ENCODE data around the gene NEK3. TPM values are rescaled to one million over a fixed set of nuclear protein-coding genes. Genes with fewer than 3 reads are reported as not detected.
"Not testable (repeated sequence)": the region's sequence is repeated elsewhere in the genome, so short reads cannot be mapped to it uniquely, and the experiment has no call there.

Gene NEK3, protein sequence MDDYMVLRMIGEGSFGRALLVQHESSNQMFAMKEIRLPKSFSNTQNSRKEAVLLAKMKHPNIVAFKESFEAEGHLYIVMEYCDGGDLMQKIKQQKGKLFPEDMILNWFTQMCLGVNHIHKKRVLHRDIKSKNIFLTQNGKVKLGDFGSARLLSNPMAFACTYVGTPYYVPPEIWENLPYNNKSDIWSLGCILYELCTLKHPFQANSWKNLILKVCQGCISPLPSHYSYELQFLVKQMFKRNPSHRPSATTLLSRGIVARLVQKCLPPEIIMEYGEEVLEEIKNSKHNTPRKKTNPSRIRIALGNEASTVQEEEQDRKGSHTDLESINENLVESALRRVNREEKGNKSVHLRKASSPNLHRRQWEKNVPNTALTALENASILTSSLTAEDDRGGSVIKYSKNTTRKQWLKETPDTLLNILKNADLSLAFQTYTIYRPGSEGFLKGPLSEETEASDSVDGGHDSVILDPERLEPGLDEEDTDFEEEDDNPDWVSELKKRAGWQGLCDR
- total RNA-seq (2014; rRNA removed; shearing (Covaris generic); ENCODE audit: low replicate concordance), result 26.5 and 33.1 TPM in 2 replicates

DNA sequence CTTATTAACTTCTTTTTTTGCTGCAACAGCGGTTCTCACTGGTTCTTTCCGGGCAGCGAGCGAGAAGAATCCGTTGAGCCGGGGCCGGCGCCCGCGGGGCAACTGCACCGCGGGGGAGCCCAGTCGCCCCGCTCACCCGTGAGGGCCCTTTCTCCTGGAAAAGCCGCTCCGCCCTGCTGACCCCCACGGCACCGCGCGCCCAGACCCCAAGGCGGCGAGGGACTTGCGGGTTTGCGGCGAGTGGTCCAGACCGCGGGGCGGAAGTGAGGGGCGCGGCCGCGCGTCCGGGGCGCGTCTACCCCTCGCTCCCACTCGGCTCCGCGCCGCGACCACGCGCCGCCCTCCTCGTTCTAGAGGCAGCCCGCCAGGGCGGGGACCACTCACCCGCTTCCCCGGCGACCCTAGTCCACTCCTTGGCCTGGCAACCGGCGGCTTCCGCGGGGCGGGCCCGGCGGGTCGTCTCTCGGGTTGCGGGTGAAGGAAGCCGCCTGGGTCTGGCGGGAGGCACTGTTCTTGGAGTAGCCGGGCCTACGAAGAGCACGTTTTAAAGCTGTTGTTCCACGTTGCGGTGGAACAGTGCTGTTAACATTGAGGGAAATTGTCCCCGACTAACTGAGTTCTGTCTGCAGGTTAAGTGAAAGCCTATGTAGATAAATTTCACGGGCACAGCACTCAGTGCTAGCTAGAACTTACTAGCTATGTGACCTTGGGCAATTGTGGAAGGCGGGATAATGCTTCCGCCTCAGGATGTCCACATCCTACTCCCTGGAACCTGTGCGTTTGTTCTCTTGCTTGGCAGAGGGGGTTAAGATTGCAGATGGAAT is at the start of gene NEK3:
NEK3 (minus strand) TSS at position 439 of the 824 bp plus-strand sequence. CDS start 3,406 bp downstream, outside the sequence.
- Histone ChIP-seq H3K4me2 (ENCODE audit: low read depth, low read length, poor library complexity, severe bottlenecking) (peak within 1 kb of the TSS; percentile 66), H3K27ac (ENCODE audit: low read length) (peak within 1 kb of the TSS; percentile 26; the same call in 1 of the 2 replicates), H4K20me1 (ENCODE audit: insufficient read depth, low read depth, low read length) (no peaks in the 10 kb centered on the region), H3K4me3 (ENCODE audit: low read length) (peak within 1 kb of the TSS; percentile 78), H3K79me2 (ENCODE audit: low read length) (peaks cover 16% of the 10 kb centered on the region; the same call in 1 of the 2 replicates), H3K27me3 (ENCODE audit: low read length) (no peaks in the 10 kb centered on the region), H3K9me3 (ENCODE audit: low read length) (no peaks in the 10 kb centered on the region), H3K9me2 (replicated peaks; ENCODE audit: insufficient read depth, low read length) (no peaks in the 10 kb centered on the region), H3K36me3 (ENCODE audit: insufficient read depth, low read length) (no peaks in the 10 kb centered on the region), H2AFZ (ENCODE audit: low read length) (peak within 1 kb of the TSS; percentile 87), H3K4me1 (ENCODE audit: low read length) (peaks cover 20% of the 10 kb centered on the region), H3K9ac (ENCODE audit: low read length) (peak within 1 kb of the TSS; percentile 80)
- DNase-seq, result peak; percentile 85

DNA sequence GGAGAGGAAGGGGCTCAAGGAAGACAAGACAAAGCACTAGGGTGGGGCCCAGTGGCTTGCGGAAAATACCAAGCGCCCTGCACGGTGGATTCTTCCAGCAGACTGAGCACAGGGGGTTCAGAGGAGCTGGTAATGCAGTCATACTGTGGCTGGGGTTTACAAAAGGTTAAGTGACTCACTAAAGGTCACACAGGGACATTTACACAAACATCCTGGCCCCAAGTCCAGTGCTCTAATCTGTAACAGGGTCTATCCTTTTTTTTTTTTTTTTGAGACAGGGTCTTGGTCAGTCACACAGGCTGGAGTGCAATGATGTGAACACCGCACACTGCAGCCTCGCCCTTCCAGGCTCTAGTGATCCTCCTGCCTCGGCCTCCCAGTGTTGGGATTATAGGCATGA is 49.0 kb upstream of the NEK3 start:
- not testable (repeated sequence) for H3K27me3 ChIP-seq (ENCODE audit: low read length)

DNA sequence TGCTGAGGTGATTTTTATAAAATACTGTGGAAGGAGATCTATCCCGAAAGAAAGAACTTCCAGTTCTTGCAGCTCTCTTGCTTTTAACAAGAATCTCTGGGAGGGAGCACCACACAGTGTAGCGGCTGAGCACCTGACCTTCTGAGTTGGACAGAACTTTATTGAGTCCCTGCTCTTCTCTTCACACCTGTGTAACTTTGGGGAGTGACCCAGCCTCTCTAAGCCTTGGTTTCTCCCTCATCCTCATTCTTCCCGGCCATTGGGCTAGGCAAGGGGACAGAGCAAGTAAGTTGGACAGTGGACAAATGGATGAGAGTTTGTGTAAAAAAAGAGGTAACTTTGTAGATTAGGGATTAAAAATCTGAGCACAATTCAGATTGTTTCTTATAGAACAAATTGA is 48.5 kb upstream of the NEK3 start:
- H3K27me3 ChIP-seq (ENCODE audit: low read length); H4K20me1 ChIP-seq (ENCODE audit: insufficient read depth, low read depth, low read length); H3K79me2 ChIP-seq (ENCODE audit: low read length); H3K9me3 ChIP-seq (ENCODE audit: low read length); H3K9ac ChIP-seq (ENCODE audit: low read length); H3K27ac ChIP-seq (ENCODE audit: low read length); H3K9me2 ChIP-seq (replicated peaks; ENCODE audit: insufficient read depth, low read length); H3K4me2 ChIP-seq (ENCODE audit: low read depth, low read length, poor library complexity, severe bottlenecking); H3K4me3 ChIP-seq (ENCODE audit: low read length); H2AFZ ChIP-seq (ENCODE audit: low read length); H3K4me1 ChIP-seq (ENCODE audit: low read length); DNase-seq; H3K36me3 ChIP-seq (ENCODE audit: insufficient read depth, low read length): not testable (repeated sequence)

More for the DNA sequence above, 49.0 kb upstream of the NEK3 start:
- H3K9me3 ChIP-seq (ENCODE audit: low read length); H4K20me1 ChIP-seq (ENCODE audit: insufficient read depth, low read depth, low read length); H2AFZ ChIP-seq (ENCODE audit: low read length); H3K36me3 ChIP-seq (ENCODE audit: insufficient read depth, low read length); H3K9me2 ChIP-seq (replicated peaks; ENCODE audit: insufficient read depth, low read length); H3K27ac ChIP-seq (ENCODE audit: low read length); H3K9ac ChIP-seq (ENCODE audit: low read length); H3K4me1 ChIP-seq (ENCODE audit: low read length); H3K4me3 ChIP-seq (ENCODE audit: low read length); H3K79me2 ChIP-seq (ENCODE audit: low read length); DNase-seq; H3K4me2 ChIP-seq (ENCODE audit: low read depth, low read length, poor library complexity, severe bottlenecking): not testable (repeated sequence)

DNA sequence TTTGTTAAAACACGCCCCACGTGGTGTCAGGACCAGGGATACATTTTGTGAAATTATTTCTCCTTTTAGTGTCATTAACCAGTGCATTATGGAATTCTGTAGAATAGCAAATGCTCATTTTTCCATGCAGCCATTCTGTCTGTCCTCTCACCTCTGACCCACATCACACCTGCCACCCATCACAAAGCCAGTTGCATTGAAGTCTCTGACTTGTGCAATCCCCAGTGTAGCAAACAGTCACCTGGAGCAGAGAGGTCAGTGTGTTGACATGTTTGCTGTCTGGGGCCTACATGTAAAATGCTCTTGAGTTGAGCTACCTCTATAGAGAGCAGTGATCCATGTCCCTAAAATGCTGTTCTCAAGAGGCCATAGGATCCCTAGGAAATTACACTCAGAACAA is 47.9 kb upstream of the NEK3 start:
- H3K9me3 ChIP-seq (ENCODE audit: low read length); H3K4me2 ChIP-seq (ENCODE audit: low read depth, low read length, poor library complexity, severe bottlenecking); H3K9ac ChIP-seq (ENCODE audit: low read length); H3K79me2 ChIP-seq (ENCODE audit: low read length); H3K4me3 ChIP-seq (ENCODE audit: low read length); H2AFZ ChIP-seq (ENCODE audit: low read length); H3K36me3 ChIP-seq (ENCODE audit: insufficient read depth, low read length); H3K4me1 ChIP-seq (ENCODE audit: low read length); H3K27me3 ChIP-seq (ENCODE audit: low read length); H4K20me1 ChIP-seq (ENCODE audit: insufficient read depth, low read depth, low read length); H3K9me2 ChIP-seq (replicated peaks; ENCODE audit: insufficient read depth, low read length); H3K27ac ChIP-seq (ENCODE audit: low read length); DNase-seq: not testable (repeated sequence)

DNA sequence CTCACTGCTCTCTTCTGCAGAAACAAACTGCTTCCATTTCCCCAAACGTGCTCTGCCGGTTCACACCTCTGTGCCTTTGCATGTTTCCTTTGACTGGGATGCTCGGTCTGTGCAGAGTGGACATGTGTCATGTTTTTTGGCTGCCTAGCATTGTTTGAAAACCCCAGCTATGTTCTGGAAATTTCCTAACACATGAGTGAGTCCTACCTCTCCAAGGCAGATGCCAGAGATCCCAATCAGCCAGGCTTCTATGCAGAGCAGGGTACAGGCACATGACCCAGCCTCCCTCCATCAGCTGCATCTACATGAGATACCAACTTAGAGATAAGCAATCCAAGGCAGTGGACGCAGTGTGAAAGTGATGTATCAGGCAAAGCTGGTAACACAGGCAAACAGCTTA is 45.1 kb upstream of the NEK3 start:
- not testable (repeated sequence) for H3K79me2 ChIP-seq (ENCODE audit: low read length); H3K27ac ChIP-seq (ENCODE audit: low read length); H3K36me3 ChIP-seq (ENCODE audit: insufficient read depth, low read length); DNase-seq; H3K4me2 ChIP-seq (ENCODE audit: low read depth, low read length, poor library complexity, severe bottlenecking); H3K9me2 ChIP-seq (replicated peaks; ENCODE audit: insufficient read depth, low read length); H3K27me3 ChIP-seq (ENCODE audit: low read length); H4K20me1 ChIP-seq (ENCODE audit: insufficient read depth, low read depth, low read length); H3K9me3 ChIP-seq (ENCODE audit: low read length); H3K9ac ChIP-seq (ENCODE audit: low read length); H3K4me1 ChIP-seq (ENCODE audit: low read length); H3K4me3 ChIP-seq (ENCODE audit: low read length); H2AFZ ChIP-seq (ENCODE audit: low read length)

DNA sequence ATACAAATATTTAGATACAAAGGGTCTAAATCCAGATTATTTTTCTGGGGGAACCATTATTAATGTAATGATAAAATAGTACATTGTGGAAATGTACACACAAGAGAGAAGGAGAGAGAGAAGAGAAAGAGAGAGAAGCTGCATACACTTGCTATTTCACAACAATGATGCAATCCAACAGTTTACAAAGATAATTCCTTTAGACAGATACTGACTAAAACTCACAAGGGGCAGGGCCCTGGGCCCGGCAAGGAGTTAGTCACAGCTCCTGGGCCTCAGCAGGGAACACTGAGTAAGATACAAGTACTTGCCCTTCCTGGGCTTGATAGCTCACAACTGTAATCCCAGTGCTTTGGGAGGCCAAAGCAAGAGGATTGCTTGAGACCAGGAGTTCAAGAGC is 44.5 kb upstream of the NEK3 start:
- not testable (repeated sequence) for DNase-seq; H3K9ac ChIP-seq (ENCODE audit: low read length)

DNA sequence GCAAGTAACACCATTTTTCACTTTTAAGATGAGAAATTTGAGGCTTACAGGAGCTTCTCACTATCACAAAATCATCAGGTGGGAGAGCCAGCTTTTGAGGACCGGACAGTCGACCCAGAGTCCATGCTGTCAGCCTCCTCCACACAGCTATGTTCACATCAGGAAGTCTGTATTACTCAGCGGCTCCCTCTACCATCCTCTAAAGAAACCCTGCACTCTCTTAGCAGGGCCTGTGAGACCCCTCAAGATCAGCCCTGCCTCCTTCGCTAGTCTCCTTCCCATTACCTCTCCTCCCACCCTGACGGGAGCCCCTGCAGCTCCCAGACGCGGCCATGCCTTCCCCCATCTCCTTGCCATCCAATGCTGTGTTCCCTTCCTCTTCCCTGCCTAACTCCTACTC is 43.1 kb upstream of the NEK3 start:
- not testable (repeated sequence) for H3K9me2 ChIP-seq (replicated peaks; ENCODE audit: insufficient read depth, low read length); DNase-seq; H3K27ac ChIP-seq (ENCODE audit: low read length); H3K36me3 ChIP-seq (ENCODE audit: insufficient read depth, low read length); H3K4me2 ChIP-seq (ENCODE audit: low read depth, low read length, poor library complexity, severe bottlenecking); H3K4me3 ChIP-seq (ENCODE audit: low read length); H3K27me3 ChIP-seq (ENCODE audit: low read length); H2AFZ ChIP-seq (ENCODE audit: low read length); H3K9ac ChIP-seq (ENCODE audit: low read length); H3K4me1 ChIP-seq (ENCODE audit: low read length); H3K9me3 ChIP-seq (ENCODE audit: low read length); H3K79me2 ChIP-seq (ENCODE audit: low read length); H4K20me1 ChIP-seq (ENCODE audit: insufficient read depth, low read depth, low read length)

More for the DNA sequence above, 44.5 kb upstream of the NEK3 start:
- not testable (repeated sequence) for H3K9me3 ChIP-seq (ENCODE audit: low read length); H3K4me2 ChIP-seq (ENCODE audit: low read depth, low read length, poor library complexity, severe bottlenecking); H3K27me3 ChIP-seq (ENCODE audit: low read length); H3K4me1 ChIP-seq (ENCODE audit: low read length); H3K27ac ChIP-seq (ENCODE audit: low read length); H3K36me3 ChIP-seq (ENCODE audit: insufficient read depth, low read length); H3K79me2 ChIP-seq (ENCODE audit: low read length); H3K4me3 ChIP-seq (ENCODE audit: low read length); H4K20me1 ChIP-seq (ENCODE audit: insufficient read depth, low read depth, low read length); H2AFZ ChIP-seq (ENCODE audit: low read length); H3K9me2 ChIP-seq (replicated peaks; ENCODE audit: insufficient read depth, low read length)

DNA sequence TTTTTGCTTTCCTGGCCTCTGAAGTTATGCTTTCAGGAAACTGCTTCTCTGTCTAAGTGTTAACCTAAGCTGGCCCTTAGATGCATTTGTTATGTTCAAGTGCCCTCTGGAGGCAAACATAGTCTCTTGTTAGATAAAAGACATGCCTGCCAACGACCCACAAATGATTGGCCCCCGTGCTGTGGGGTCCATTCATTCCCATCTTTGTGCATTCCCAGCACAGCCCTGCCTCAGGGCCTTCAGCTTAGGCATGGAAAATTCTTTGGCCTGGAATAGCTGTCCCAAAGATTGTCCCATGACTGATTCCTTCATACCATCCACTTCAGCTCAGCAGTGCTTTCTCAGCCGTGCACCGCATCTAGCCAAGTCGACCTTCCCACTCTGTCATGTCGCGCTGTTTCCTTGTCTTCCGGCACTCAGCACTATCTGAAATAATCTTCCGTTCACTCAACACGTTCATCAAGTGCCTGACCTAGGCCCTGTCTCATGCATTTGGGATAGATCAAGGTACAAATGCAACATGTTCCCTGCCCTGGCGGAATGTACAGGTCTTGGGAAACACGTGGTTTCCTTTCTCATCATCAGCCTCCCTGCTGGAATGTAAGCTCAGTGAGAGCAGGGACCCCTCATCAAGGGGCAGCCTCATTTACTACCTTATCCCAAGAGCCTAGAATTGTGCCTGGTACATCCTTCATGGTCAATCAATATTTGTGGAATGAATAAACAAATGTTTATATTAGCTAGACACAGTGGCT is 42.2 kb upstream of the NEK3 start:
- H3K4me3 ChIP-seq (ENCODE audit: low read length); H2AFZ ChIP-seq (ENCODE audit: low read length); H3K9ac ChIP-seq (ENCODE audit: low read length); H3K36me3 ChIP-seq (ENCODE audit: insufficient read depth, low read length); H4K20me1 ChIP-seq (ENCODE audit: insufficient read depth, low read depth, low read length); H3K9me2 ChIP-seq (replicated peaks; ENCODE audit: insufficient read depth, low read length); H3K27me3 ChIP-seq (ENCODE audit: low read length); H3K9me3 ChIP-seq (ENCODE audit: low read length); H3K4me1 ChIP-seq (ENCODE audit: low read length); H3K4me2 ChIP-seq (ENCODE audit: low read depth, low read length, poor library complexity, severe bottlenecking); H3K27ac ChIP-seq (ENCODE audit: low read length); H3K79me2 ChIP-seq (ENCODE audit: low read length): not testable (repeated sequence)
- DNase-seq, result peak; percentile 75

All from Karpas-422 (cell line).